HepG2 (cell line): ENCODE measurements around the gene TASP1. TPM values are rescaled to one million over a fixed set of nuclear protein-coding genes. Genes with fewer than 3 reads are reported as not detected.

Experiments used
- ARNT2 ChIP-seq: sonication (generic); formaldehyde crosslinking; IDR thresholded peaks from 2 replicates; pipeline ENCODE4 v1.8.0; 2022; ENCODE audit warnings: mild to moderate bottlenecking, low read depth, missing genetic modification reagents, moderate library complexity
- CBX1 ChIP-seq: IDR thresholded peaks from one replicate; pipeline ENCODE4 v1.6.1; 2016; ENCODE audit warnings: antibody characterized with exemption, low read depth
- CC2D1A ChIP-seq: sonication (generic); formaldehyde crosslinking; IDR thresholded peaks from 2 replicates; pipeline ENCODE4 v1.8.1; 2023; ENCODE audit warnings: mild to moderate bottlenecking, missing genetic modification reagents
- DNMT3B ChIP-seq: conservative IDR thresholded peaks from 2 replicates; pipeline ENCODE4 v1.6.1; 2016; ENCODE audit warnings: missing biosample characterization, control low read depth
- GLI4 ChIP-seq: sonication (generic); formaldehyde crosslinking; IDR thresholded peaks from 2 replicates; pipeline ENCODE4 v1.5.1; 2020; ENCODE audit warnings: missing genetic modification reagents, mild to moderate bottlenecking, moderate library complexity, borderline replicate concordance
- KLF16 ChIP-seq, 2 experiments: sonication (generic) in 1 of 2; formaldehyde crosslinking in 1 of 2; IDR thresholded peaks; 2 replicates each; pipeline versions ENCODE4 v1.6.1 to v1.8.0; 2016 to 2023; ENCODE audit warnings: missing genetic modification reagents in 2 of 2, missing compliant biosample characterization in 1 of 2
- KLF9 ChIP-seq: IDR thresholded peaks from 2 replicates; pipeline ENCODE4 v1.6.1; 2016; ENCODE audit warnings: low read depth
- KMT2A ChIP-seq: sonication (generic); formaldehyde crosslinking; IDR thresholded peaks from 2 replicates; pipeline ENCODE4 v1.4.0; 2020; ENCODE audit warnings: missing genetic modification reagents
- NFE2L2 ChIP-seq: fragments of 150-350 bp; IDR thresholded peaks from 2 replicates; pipeline ENCODE4 v1.6.1; 2014; ENCODE audit warnings: low read length
- NR1H2 ChIP-seq: sonication (generic); formaldehyde crosslinking; IDR thresholded peaks from 2 replicates; pipeline ENCODE4 v1.8.1; 2022; ENCODE audit warnings: low read depth, missing genetic modification reagents, borderline replicate concordance
- PITX1 ChIP-seq: sonication (generic); formaldehyde crosslinking; IDR thresholded peaks from 2 replicates; pipeline ENCODE4 v1.5.1; 2020; ENCODE audit warnings: mild to moderate bottlenecking, missing genetic modification reagents
- RFXAP ChIP-seq: sonication (generic); formaldehyde crosslinking; IDR thresholded peaks from 2 replicates; pipeline ENCODE4 v1.4.0; 2020; ENCODE audit warnings: missing genetic modification reagents, borderline replicate concordance
- SALL1 ChIP-seq: sonication (generic); formaldehyde crosslinking; IDR thresholded peaks from 2 replicates; pipeline ENCODE4 v1.8.0; 2022; ENCODE audit warnings: mild to moderate bottlenecking, missing genetic modification reagents
- ZGPAT ChIP-seq: IDR thresholded peaks from 2 replicates; pipeline ENCODE4 v1.6.1; 2016; ENCODE audit warnings: mild to moderate bottlenecking
- ZNF367 ChIP-seq: sonication (generic); formaldehyde crosslinking; IDR thresholded peaks from 2 replicates; pipeline ENCODE4 v1.4.0; 2020; ENCODE audit warnings: missing genetic modification reagents, borderline replicate concordance
- ZNF547 ChIP-seq: sonication (generic); formaldehyde crosslinking; IDR thresholded peaks from 2 replicates; pipeline ENCODE4 v1.5.1; 2020; ENCODE audit warnings: mild to moderate bottlenecking, missing genetic modification reagents
- ZNF644 ChIP-seq: IDR thresholded peaks from 2 replicates; pipeline ENCODE4 v1.6.1; 2016; ENCODE audit warnings: low read depth
- polyA plus RNA-seq, 8 experiments: library from polyadenylated mRNA; depleted of rRNA in 3 of 8; stranded (reverse) in 7 of 8; unstranded in 1 of 8; fragments of >200 nt; fragmentation: Illumina TruSeq in 4 of 8; extraction: Trizol in 4 of 8; gene quantifications; 2 replicates each; pipeline versions ENCODE4 v1.2.1 to v1.2.3, GENCODE V29; 2011 to 2016; ENCODE audit warnings: low read depth in 4 of 8, missing spikeins in 1 of 8, mixed read lengths in 1 of 8; ENCODE audit not compliant: insufficient read depth in 1 of 8
- total RNA-seq, 5 experiments: library from RNA; depleted of rRNA; stranded (reverse); fragments of >200 nt; fragmentation: Illumina TruSeq; extraction: Trizol; gene quantifications; 2 replicates each; pipeline ENCODE4 v1.2.3, GENCODE V29; 2016; ENCODE audit warnings: low read depth in 1 of 5
- TF ChIP-seq, protein P1 (sequence below): sonication (generic); formaldehyde crosslinking; IDR thresholded peaks from 2 replicates; pipeline ENCODE4 v1.4.0; 2020; ENCODE audit warnings: missing genetic modification reagents
- TF ChIP-seq, protein P2 (sequence below): sonication (generic); formaldehyde crosslinking; IDR thresholded peaks from 2 replicates; pipeline ENCODE4 v1.5.0; 2020; ENCODE audit warnings: mild to moderate bottlenecking, low read depth, missing genetic modification reagents, borderline replicate concordance
- TF ChIP-seq, protein P3 (sequence below): sonication (generic); formaldehyde crosslinking; IDR thresholded peaks from 2 replicates; pipeline ENCODE4 v1.4.0; 2020; ENCODE audit warnings: missing genetic modification reagents, borderline replicate concordance

TASP1 gene
- total and polyA plus RNA-seq, 2 of the 13 experiments (the other 11 are each of a cell fraction or from before 2014, with no cell fraction given) = 10.0 to 25.2 TPM

DNA sequence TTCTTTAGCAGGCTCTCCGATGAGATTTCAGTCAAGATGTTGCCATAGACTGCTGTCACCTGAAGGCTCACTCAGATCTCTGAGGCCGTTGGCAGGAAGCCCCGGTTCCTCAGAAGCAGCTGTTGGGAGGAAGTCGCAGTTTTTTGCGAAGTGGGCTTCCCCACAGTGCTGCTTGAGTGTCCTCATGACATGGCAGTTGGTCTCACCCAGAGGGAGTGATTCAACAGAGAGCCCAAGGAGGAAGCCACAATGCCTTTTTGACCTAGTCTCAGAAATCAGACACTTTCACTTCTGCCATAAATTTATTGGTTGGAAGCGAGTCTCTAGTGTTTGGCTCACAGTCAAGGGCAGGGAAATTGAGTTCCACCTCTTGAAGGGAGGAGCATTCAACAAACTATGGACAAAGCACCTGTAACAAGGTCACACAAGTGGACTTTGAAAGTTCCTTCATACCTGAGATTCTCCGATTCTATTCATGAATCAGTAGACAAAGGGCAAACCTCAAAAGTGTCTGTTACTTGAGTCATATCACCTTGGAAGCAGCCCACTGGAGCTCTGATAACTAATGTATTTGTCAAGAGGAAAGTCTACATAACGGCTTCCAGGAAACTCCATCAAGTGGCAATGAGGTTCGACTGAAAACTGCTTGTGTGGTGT lies 208.3 kb downstream of the TASP1 start (continued):
- no peak for TF ChIP-seq CC2D1A (CRISPR knock-in tag)
- peak; percentile 49 for TF ChIP-seq SALL1 (CRISPR knock-in tag)
- no peak for TF ChIP-seq NR1H2 (CRISPR knock-in tag)
- no peak for TF ChIP-seq ZNF367
- no peak for TF ChIP-seq ZNF547 (CRISPR knock-in tag)
- no peak for TF ChIP-seq GLI4 (CRISPR knock-in tag)
- TF ChIP-seq, protein P1, sequence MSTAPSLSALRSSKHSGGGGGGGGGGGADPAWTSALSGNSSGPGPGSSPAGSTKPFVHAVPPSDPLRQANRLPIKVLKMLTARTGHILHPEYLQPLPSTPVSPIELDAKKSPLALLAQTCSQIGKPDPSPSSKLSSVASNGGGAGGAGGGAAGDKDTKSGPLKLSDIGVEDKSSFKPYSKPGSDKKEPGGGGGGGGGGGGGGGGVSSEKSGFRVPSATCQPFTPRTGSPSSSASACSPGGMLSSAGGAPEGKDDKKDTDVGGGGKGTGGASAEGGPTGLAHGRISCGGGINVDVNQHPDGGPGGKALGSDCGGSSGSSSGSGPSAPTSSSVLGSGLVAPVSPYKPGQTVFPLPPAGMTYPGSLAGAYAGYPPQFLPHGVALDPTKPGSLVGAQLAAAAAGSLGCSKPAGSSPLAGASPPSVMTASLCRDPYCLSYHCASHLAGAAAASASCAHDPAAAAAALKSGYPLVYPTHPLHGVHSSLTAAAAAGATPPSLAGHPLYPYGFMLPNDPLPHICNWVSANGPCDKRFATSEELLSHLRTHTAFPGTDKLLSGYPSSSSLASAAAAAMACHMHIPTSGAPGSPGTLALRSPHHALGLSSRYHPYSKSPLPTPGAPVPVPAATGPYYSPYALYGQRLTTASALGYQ (CRISPR knock-in tag) = no peak
- TF ChIP-seq ZNF644 = peak; percentile 79; the same call in 1 of the 2 replicates
- no peak for TF ChIP-seq KLF9
- no peak for TF ChIP-seq NFE2L2
- TF ChIP-seq KLF16 (CRISPR knock-in tag; IDR thresholded peaks at IDR 0.05) = no peak
- TF ChIP-seq RFXAP (CRISPR knock-in tag) = no peak
- TF ChIP-seq ZGPAT = peak; percentile 43; the same call in 1 of the 2 replicates
- no peak for TF ChIP-seq DNMT3B (CRISPR knock-in tag)
- TF ChIP-seq PITX1 (CRISPR knock-in tag) = no peak
- TF ChIP-seq CBX1 = no peak
- TF ChIP-seq, protein P2, sequence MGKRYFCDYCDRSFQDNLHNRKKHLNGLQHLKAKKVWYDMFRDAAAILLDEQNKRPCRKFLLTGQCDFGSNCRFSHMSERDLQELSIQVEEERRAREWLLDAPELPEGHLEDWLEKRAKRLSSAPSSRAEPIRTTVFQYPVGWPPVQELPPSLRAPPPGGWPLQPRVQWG (CRISPR knock-in tag) = no peak
- no peak for TF ChIP-seq ARNT2
- no peak for TF ChIP-seq KMT2A (CRISPR knock-in tag)
- TF ChIP-seq, protein P3, sequence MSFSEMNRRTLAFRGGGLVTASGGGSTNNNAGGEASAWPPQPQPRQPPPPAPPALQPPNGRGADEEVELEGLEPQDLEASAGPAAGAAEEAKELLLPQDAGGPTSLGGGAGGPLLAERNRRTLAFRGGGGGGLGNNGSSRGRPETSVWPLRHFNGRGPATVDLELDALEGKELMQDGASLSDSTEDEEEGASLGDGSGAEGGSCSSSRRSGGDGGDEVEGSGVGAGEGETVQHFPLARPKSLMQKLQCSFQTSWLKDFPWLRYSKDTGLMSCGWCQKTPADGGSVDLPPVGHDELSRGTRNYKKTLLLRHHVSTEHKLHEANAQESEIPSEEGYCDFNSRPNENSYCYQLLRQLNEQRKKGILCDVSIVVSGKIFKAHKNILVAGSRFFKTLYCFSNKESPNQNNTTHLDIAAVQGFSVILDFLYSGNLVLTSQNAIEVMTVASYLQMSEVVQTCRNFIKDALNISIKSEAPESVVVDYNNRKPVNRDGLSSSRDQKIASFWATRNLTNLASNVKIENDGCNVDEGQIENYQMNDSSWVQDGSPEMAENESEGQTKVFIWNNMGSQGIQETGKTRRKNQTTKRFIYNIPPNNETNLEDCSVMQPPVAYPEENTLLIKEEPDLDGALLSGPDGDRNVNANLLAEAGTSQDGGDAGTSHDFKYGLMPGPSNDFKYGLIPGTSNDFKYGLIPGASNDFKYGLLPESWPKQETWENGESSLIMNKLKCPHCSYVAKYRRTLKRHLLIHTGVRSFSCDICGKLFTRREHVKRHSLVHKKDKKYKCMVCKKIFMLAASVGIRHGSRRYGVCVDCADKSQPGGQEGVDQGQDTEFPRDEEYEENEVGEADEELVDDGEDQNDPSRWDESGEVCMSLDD = no peak
